Keratinocyte (primary cell): ENCODE measurements around the gene HECTD4.

Source experiments
- EZH2 ChIP-seq: IDR thresholded peaks from one replicate; pipeline ENCODE4 v1.6.1; 2012; ENCODE audit warnings: inconsistent platforms, mild to moderate bottlenecking, low read length, moderate library complexity
- TF ChIP-seq, protein P1 (sequence below), 3 experiments: IDR thresholded peaks in 1 of 3; conservative IDR thresholded peaks in 1 of 3; optimal IDR thresholded peaks in 1 of 3; 2 replicates in 2 of 3; 3 replicates in 1 of 3; pipeline versions ENCODE3 to v1.5.1; 2011; ENCODE audit warnings: low read length in 3 of 3, mild to moderate bottlenecking in 3 of 3, moderate library complexity in 2 of 3, control low read depth in 1 of 3, inconsistent platforms in 1 of 3; ENCODE audit not compliant: insufficient read depth in 2 of 3; ENCODE audit errors: extremely low read depth in 1 of 3

- TF ChIP-seq, protein P1, sequence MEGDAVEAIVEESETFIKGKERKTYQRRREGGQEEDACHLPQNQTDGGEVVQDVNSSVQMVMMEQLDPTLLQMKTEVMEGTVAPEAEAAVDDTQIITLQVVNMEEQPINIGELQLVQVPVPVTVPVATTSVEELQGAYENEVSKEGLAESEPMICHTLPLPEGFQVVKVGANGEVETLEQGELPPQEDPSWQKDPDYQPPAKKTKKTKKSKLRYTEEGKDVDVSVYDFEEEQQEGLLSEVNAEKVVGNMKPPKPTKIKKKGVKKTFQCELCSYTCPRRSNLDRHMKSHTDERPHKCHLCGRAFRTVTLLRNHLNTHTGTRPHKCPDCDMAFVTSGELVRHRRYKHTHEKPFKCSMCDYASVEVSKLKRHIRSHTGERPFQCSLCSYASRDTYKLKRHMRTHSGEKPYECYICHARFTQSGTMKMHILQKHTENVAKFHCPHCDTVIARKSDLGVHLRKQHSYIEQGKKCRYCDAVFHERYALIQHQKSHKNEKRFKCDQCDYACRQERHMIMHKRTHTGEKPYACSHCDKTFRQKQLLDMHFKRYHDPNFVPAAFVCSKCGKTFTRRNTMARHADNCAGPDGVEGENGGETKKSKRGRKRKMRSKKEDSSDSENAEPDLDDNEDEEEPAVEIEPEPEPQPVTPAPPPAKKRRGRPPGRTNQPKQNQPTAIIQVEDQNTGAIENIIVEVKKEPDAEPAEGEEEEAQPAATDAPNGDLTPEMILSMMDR (optimal IDR thresholded peaks at IDR 0.05 in 1 of 3, IDR thresholded peaks at IDR 0.05 in 1 of 3, conservative IDR thresholded peaks at IDR 0.05 in 1 of 3; ENCODE audit: extremely low read depth in 1 of 3, insufficient read depth in 2 of 3, low read length in 3 of 3): no peak
- no peak for TF ChIP-seq EZH2
These were observed 59.8 kb downstream of the HECTD4 start for GRCh38 chr12:112322441-112322840.
